Measurements from ENCODE around the gene CACNA1G.

GRCh38 chr17:50577451-50577954, 17.0 kb downstream of the CACNA1G start:
- no peak for TF ChIP-seq EZH2phosphoT487 (IDR thresholded peaks at IDR 0.05; ENCODE audit: borderline replicate concordance, low read length)
- TF ChIP-seq CTCF (conservative IDR thresholded peaks at IDR 0.05; ENCODE audit: low read depth, low read length) = no peak
- no peak for TF ChIP-seq EZH2 (IDR thresholded peaks at IDR 0.05; ENCODE audit: low read length, unreplicated experiment)

Measured in PC-3 (cell line).